Measurements from ENCODE around the gene ATP2B2.
"Not testable (repeated sequence)": the region's sequence is repeated elsewhere in the genome, so short reads cannot be mapped to it uniquely, and the experiment has no call there.

ATP2B2 gene

DNA sequence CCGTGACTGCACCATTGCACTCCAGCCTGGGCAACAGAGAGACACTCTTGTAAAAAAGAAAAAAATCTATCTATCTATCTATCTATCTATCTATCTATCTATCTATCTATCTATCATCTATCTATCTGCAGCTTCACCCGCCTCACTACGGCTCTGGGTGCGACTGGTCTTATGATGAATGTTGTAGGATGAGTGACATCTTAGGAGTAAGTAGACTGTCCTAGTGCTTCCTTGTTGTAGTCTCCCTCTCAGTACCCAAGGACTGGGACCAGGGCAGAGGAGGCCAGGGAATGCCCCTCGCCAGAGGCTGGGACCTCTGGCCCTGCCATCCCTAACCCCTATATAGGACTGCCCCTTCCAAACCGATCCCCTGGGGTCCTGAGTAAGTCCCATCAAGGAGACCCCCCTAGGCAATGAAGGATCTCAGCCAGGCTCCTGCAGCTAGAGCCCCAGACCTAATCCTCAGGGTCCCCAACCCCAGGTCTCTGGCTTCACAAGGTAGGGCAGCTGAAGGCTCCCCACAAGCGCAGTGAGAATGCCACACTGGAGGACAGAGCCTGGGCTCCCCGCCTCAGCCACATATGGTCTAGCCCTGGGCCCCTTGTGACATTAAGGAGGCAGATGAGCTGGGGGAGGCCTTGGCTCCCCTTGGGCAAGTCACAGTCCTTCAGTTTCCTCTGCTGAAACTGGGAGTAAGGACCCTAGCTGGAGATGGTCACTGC lies 183.6 kb downstream of the ATP2B2 start:
- DNase-seq (ENCODE audit: low spot score) = no peak

DNA sequence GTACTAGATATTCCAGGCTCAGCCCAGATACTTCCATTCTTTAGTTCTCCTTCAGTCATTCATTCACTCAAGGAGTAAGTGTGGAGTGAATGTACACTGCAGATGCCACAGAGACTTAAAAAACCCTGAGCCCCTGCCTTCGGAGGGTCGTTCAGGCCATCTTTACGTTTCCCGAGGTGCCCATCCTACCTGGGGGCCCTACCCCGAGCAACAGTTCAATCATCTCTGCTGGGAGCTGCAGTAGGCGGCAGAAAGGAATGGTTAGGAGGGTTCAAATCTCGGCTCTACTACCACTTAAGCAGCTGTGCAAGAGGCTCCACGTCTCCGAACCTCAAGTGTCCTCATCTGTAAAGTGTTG lies 185.1 kb downstream of the ATP2B2 start:
- DNase-seq (ENCODE audit: low spot score) = no peak

DNA sequence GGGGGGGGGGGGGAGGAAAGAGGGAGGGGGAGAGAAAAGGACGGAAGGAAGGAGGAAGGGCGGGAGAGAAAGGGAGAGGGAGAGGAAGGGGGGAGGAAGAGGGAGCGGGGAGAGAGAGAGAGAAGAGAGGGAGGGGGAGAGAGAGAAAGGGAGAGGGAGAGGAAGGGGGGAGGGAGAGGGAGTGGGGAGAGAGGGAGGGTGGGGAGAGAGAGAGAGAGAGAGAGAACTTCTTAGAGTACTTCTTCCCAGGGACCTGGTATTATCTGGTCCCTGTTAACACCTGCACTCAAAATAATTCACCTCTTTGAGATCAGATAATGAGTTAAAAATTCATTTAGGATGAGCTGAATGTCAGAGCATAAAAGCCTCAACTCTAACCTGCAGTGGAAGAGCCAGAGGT lies 185.6 kb downstream of the ATP2B2 start:
- DNase-seq (ENCODE audit: low spot score) = no peak

DNA sequence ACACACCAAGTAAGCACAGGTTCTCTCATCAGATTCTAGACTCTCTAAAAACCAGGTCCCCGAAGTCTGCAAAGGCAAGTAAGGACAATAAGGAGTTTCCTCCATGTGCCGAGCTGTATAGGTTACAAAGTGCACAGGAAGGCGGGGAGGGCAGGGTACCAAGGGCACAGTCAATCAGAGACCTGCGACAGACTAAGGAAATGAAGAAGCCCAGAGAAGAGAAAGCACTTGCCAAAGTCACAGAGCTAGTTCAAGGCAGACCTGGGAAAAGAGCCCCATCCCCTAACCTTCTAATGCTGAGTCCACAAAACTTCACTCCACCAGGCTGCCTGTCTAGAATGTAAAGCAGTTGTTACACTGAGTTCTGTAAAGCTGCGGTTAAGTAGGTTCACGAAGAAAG lies 186.1 kb downstream of the ATP2B2 start:
- no peak for DNase-seq (ENCODE audit: low spot score)

DNA sequence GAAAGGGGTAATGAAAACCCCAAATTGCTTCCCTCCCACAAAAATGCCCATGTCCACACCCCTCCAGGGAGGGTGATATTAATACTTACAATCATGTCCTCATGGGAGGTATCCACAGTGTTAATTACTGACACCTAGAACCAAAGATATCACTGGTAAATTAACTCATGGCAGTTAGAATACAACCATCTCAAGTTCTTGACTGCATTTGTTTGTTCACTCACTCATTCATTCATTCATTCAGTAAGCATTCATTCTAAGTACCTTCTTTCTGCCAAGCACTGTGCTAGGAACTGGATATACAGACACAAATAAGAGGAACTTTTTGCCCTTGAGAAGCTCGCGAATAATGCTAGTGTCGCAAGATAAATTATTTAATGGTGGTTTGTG lies 187.4 kb downstream of the ATP2B2 start:
- no peak for DNase-seq (ENCODE audit: low spot score)

DNA sequence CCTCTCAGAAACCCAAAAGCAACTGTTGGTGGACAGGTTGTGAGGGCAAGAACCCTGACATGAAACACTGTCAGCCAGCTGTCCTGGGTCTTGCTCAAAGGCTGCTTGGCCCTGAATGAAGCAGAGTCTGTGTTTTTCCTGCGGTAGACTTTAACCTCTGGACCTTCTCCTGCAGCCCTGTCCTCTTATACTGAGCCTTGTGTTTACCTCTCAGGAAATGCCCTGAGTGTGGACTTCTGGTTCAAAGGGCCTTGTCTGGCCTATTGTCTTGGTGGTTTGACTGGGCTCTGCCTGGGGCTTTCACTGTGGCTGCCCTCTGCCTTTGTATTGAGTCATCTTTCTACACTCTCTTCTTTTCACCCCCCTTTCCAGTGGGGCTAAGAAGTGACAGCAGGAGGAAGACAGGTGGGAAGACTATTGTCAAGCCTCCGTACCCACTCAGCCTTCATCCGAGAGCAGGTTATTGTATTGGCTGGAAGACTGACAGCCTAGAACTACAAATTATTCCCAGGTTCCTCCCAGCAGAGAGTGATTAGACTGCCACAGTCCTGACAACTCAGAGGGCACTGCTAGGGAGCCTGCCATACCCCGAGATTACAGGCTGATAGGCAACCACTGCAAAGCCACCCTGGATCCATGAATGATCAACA lies 187.9 kb downstream of the ATP2B2 start:
- no peak for DNase-seq (ENCODE audit: low spot score)

DNA sequence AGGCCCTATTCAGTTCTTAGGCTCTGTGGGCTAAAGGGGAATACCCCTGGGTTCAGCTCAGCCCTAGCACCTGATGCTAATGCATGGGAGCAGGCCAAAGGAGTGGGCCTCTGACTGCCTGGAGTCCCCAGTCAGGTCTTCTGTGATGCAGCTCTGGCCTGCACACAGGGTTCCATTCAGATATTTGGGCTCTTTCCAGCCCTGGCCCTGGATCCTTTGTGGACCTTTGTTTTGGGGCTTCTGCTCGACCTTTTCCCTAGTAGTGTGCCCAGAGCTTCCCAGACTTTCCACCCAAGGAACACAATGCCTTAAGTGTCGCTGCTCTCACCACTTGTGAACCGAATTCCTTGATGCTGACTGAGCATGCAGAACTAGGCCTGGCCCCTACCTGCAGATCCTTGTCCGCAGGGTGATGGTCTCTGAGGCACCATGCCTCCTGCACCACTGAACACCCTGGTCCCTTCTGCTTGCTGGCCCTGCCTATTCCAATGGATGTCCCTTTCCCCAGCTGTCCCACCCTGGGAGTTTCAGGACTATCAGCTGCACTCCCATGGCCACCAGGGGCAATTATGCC lies 189.5 kb downstream of the ATP2B2 start:
- no peak for DNase-seq (ENCODE audit: low spot score)

DNA sequence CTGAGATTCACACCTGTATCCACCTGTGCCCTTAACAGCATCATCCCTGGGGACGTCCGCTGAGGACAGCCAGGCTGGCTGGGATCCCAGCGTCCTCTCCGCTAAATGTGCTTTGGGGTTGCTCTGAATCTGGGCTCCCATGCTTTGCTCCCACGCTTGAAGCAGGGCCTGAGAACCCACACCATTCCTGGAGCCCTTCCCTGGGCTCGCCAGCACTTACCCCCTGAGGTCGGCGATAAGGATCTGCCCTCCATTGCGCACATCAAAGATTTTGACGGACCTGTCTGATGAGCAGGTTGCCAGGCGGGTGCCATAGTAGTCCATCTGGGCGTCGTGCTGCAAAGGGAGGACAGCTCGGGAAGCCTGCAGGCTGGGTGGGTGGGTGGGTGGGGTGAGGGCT lies 190.3 kb downstream of the ATP2B2 start:
- DNase-seq (ENCODE audit: low spot score) = no peak

DNA sequence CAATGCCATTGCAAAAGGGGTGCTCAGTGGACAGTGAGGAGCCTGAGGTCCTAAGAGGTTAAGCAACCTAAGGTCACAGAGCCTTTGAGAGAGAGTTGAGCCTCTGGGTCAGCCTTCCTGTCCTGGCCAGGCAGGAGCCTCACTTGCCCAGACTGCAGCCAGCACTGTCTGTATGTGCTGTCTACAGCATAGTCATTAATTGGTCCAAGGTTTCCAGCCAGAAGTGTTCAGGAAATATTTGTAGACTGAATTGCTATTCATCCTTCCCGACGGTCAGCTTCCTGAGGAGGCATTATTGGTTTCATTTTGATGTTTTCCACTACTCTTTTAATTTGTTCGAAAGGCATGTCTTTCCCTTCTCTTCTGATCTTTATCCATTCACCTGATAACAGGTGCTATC lies 192.5 kb downstream of the ATP2B2 start:
- no peak for DNase-seq (ENCODE audit: low spot score)

DNA sequence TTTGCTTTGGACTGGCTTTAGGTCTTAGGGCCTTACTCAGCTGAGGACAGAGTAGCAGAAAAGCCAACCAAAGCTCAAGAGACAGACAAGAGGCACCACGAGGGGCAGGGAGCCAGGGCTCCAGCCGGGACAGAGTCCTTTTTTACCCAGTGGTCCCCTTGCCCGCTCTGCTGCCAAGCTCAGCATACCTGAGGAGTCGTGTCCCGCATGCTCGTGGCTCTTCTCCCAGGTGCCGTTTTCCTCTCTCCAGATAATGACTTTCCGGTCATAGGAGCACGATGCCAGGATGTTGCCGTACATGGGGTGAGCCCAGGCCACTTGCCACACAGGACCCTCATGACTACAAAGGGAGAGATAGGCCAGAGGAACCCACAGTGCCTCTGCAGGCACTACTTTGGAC lies 193.0 kb downstream of the ATP2B2 start:
- no peak for DNase-seq (ENCODE audit: low spot score)

DNA sequence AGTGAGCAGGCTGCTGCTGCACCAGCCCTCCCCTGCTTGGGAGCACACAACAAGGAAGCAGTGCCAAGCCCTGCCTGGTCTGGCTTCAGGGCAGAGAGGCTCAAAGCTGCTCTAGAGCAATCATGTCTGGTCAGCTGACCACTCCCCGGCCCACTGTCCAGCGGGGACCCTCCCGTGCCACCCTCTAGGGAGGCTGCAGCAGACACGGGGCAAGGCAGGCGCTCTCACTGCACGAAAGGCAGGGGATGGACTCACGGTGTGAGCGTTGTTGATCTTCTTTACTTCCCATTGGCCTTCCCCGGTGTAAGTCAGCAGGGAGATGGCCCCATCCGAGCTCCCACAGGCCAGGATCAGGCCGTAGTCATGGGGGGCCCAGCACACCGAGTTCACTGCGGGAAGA lies 193.7 kb downstream of the ATP2B2 start:
- DNase-seq (ENCODE audit: low spot score) = no peak

DNA sequence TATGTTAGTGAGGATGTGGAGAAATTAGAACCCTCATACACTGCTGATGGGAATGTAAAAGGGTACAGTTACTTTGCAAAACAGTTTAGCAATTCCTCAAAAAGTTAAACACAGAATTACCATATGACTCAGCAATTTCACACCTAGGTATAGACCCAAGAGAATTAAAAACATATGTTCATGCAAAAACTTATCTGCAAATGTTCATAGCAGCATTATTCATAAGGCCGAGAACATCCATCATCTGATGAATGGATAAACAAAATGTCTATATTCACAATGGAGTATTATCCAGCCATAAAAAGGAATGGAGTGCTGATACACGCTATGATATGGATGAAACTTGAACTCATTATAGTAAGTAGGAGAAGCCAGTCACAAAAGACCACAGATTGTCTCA lies 194.8 kb downstream of the ATP2B2 start:
- DNase-seq (ENCODE audit: low spot score) = no peak

DNA sequence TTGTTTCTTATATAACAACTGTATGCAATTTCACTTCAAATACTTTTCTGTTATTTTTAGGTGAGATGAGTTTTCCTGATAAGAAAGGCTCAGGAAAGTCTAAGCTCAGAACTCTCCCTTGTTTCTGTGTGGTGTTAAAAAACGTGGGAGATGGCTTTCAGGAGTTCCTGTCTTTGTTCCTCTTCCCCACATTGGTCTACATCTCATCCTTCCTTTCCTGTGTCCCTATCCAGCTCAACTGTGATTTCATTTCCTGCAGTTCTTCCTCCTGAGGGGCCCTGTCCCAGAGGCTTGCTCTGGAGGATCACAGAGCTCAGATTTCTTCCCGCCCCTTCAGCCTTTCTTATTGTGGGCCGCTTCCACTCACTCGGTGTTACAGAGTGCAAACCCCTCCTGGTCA lies 195.7 kb downstream of the ATP2B2 start:
- DNase-seq (ENCODE audit: low spot score) = no peak

DNA sequence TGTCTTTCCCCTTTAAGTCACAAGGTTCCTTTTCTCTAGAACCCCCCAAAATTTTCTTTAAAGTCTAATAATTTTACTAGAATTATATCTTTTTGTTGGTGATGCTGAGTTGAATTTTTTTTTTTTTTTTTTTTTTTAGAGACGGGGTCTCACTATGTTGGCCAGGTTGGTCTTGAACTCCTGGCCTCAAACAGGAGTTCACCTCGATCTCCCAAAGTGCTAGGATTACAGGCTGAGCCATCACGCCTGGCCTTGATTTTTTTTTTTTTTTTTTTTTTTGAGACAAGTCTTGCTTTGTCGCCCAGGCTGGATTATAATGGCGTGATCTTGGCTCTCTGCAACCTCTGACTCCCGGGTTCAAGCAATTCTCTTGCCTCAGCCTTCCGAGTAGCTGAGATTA lies 196.7 kb downstream of the ATP2B2 start:
- no peak for DNase-seq (ENCODE audit: low spot score)

DNA sequence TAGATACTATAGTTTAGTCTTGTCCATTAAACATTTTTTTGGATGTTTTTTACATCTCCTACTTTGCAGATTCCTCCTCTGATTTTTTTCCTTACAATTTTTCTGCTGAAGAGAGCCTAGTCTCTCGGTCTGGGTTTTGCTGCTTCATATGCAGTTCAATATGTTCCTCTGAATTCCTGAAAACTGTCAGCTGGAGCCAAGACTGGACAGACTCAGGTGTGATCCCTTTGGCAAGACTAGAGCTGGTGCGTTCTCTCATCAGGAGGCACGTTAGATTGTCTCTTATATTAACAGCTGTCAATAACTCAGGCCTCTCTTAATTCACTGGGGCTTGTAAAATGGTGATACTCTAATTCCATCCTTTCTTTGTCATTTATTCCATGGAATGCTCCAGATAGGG lies 199.2 kb downstream of the ATP2B2 start:
- no peak for DNase-seq (ENCODE audit: low spot score)

DNA sequence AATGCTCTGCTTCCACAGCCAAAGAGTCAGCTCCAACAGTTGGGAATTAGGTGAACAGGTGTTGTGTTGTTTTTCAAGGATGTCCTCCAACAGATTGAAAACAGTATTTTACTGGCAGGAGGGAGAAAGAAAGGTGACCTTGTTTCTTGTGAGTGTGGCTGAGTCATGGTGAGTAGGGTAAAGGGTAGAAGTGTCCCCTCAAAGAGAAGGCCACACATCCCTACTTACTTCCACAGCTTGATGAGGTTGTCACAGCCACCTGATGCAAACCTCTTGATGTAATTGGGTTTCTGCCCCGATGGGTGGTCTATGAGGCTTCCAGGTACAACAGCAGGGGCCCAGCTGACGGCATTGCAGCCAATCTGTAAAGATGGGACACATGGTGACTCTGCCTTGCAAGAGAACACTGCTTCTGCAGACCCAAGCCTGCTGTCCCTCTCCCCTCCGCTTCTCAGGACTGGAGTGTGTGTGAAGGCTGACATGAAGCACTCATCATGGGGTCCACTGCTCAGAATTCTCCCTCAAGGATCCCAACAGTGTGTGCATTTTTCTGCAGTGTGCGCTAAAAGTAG lies 200.0 kb downstream of the ATP2B2 start:
- DNase-seq (ENCODE audit: low spot score) = no peak

DNA sequence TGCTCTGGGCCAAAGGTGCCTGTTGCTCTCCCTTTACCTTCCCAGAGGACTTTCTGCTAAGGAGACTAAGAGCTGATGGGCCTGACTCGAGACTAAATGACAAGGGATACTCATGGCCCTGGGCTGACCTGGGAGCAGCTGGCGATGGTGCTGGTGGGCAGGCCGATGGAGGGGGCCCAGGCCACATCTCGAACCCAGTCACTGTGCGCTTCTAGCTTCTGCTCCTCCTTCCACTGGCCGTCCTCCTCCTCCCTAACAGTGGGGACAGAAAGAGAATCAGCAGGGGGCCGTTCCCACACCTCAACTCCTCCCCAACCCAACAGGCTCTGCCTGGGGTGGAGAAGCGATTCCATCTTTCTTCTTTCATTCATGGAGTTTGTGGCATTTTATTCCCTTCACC lies 200.5 kb downstream of the ATP2B2 start:
- no peak for DNase-seq (ENCODE audit: low spot score)

DNA sequence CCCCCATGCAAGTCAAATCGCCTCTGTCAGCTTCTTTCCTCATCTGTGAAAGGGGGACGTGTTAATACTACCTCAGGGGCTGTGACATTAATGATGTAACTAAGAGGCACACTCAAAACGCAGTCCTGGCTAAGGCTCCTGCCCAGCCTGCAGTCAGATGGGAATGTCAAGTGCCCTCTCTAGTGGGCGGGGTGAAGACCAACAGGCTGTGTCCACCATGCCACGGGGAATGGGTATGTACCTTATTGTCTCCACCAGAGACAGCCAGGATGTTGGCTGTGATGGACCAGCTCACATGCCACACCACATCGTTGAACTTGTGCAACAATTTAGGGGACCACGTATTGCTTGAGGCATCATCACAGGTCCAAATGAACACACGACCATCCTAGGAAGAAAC lies 201.6 kb downstream of the ATP2B2 start:
- no peak for DNase-seq (ENCODE audit: low spot score)

DNA sequence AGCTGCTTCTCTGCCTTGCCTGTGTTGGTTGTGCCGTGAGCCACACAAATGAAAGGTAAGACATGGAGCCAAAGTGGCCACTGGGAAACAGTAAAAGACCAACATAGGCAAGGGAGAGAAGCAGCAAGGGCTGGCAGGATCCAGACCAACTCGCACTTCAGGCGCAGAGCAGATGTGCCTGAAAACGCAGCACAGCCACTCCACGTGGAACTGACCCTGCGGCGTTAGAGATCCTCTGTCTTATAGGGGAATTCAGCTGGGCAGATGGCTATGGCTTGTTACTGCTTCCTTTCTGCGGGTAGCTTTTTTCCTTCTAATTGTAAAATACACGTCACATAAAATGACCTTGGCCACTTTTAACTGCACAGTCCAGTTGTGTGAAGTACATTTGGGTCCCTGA lies 202.3 kb downstream of the ATP2B2 start:
- DNase-seq (ENCODE audit: low spot score) = no peak

DNA sequence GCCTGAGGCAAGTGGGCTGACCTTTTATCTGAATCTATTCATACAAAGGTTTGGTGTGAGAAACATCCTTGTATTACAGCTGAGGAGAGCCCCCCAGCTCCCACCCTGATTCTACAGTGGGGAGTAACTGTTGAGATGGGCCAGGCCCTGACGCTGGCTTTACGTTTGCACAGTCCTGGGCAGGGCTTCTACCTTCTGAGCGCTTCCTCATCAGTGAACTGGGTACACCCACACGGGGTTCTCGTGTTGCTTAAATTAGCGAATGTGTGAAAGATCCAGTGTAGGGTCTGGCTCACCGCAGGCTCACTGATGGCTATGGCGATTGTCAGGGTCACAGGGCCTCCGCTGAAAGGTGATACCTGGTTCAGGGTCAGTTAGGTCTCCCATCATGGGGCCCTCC lies 205.3 kb downstream of the ATP2B2 start:
- DNase-seq (ENCODE audit: low spot score) = no peak

DNA sequence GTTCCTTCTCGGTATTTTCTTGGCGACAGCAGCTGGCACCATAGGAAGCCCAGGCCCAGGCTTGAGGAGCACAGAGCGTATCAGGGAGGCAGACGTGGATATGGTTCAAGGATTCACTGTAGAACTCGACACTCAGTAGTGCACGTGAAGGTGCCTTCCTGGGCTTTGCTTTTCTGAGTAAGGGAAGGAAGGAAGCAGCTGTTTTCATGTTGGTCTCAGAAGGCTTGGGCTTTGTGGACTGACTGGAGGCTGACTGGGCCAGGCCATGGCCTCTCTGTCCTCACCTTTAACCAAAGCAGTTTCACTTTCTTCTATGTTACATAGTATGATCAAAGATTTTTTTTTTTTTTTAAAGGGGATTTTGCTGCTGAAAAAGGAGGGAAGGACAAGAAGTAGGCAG lies 205.7 kb downstream of the ATP2B2 start:
- no peak for DNase-seq (ENCODE audit: low spot score)

DNA sequence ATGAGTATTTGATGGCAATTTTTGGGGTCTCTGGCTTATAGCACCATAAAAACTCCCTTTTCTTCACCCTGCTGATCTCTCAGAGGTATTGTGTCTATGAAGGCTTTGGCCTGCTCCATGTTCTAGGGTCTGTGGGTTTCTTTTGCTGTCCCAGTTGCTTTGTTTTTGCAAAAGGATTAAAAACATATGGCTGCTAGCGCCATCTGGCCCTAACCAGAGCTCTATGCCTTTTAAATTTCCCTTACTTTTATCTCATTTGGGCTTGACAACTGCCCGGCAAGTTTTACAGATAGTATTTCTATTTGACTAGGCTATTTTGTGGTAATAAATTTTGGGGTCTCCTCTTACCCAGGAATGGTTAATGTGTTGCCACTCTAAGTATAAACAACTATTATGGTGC lies 206.2 kb downstream of the ATP2B2 start:
- no peak for DNase-seq (ENCODE audit: low spot score)

DNA sequence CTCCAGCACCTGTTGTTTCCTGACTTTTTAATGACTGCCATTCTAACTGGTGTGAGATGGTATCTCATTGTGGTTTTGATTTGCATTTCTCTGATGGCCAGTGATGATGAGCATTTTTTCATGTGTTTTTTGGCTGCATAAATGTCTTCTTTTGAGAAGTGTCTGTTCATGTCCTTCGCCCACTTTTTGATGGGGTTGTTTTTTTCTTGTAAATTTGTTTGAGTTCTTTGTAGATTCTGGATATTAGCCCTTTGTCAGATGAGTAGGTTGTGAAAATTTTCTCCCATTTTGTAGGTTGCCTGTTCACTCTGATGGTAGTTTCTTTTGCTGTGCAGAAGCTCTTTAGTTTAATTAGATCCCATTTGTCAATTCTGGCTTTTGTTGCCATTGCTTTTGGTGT lies 207.3 kb downstream of the ATP2B2 start:
- DNase-seq (ENCODE audit: low spot score) = not testable (repeated sequence)

All from AG08395 (cell line).